DMS53 treated with DMSO at 0.1 percent for 48 hours (cell line): ENCODE measurements around the gene PANK2.
"Not testable (repeated sequence)": the region's sequence is repeated elsewhere in the genome, so short reads cannot be mapped to it uniquely, and the experiment has no call there.

Source experiments
- DNase-seq: peaks from one replicate; lab custom pipeline; 2025; ENCODE audit not compliant: unreplicated experiment; lab: John Stamatoyannopoulos, UW

Gene PANK2

GRCh38 chr20:3925899-3926638, 36.9 kb downstream of the PANK2 start:
- no peak for DNase-seq

GRCh38 chr20:3927486-3928291, 38.5 kb downstream of the PANK2 start:
- peak; percentile 19 for DNase-seq

GRCh38 chr20:3929713-3930060, 40.5 kb downstream of the PANK2 start:
- DNase-seq: no peak

- DNase-seq: no peak
These were observed 41.3 kb downstream of the PANK2 start for GRCh38 chr20:3930265-3931206.

- no peak for DNase-seq
These were observed 42.5 kb downstream of the PANK2 start for GRCh38 chr20:3931664-3932063.

GRCh38 chr20:3932277-3932676, 43.1 kb downstream of the PANK2 start:
- DNase-seq: no peak

- DNase-seq: peak; percentile 47
These were observed 43.5 kb downstream of the PANK2 start for GRCh38 chr20:3932681-3933080.

GRCh38 chr20:3933218-3933617, 44.0 kb downstream of the PANK2 start:
- no peak for DNase-seq

GRCh38 chr20:3934624-3935023, 45.4 kb downstream of the PANK2 start:
- DNase-seq: no peak

- no peak for DNase-seq
These were observed 46.2 kb downstream of the PANK2 start for GRCh38 chr20:3935295-3935955.

- DNase-seq: peak; percentile 79
These were observed 46.8 kb downstream of the PANK2 start for GRCh38 chr20:3935956-3936340.

GRCh38 chr20:3937618-3938017, 48.4 kb downstream of the PANK2 start:
- DNase-seq: no peak

- DNase-seq: no peak
These were observed 51.7 kb downstream of the PANK2 start for GRCh38 chr20:3940905-3941304.

- not testable (repeated sequence) for DNase-seq
These were observed 57.5 kb downstream of the PANK2 start for GRCh38 chr20:3946666-3947065.

GRCh38 chr20:3964719-3965118, 75.5 kb downstream of the PANK2 start:
- no peak for DNase-seq

GRCh38 chr20:3966571-3966970, 77.4 kb downstream of the PANK2 start:
- DNase-seq: no peak

GRCh38 chr20:3970016-3970415, 80.8 kb downstream of the PANK2 start:
- no peak for DNase-seq

GRCh38 chr20:3971145-3971544, 82.0 kb downstream of the PANK2 start:
- DNase-seq: no peak

GRCh38 chr20:3972161-3972560, 83.0 kb downstream of the PANK2 start:
- DNase-seq: no peak

GRCh38 chr20:3972631-3973030, 83.4 kb downstream of the PANK2 start:
- not testable (repeated sequence) for DNase-seq

GRCh38 chr20:3973705-3974104, 84.5 kb downstream of the PANK2 start:
- no peak for DNase-seq
